ENCODE data around the gene L3MBTL4. TPM values are rescaled to one million over a fixed set of nuclear protein-coding genes. Genes with fewer than 3 reads are reported as not detected.

The L3MBTL4 gene
- total RNA-seq, 1 experiment from 2014 or later: not detected

DNA sequence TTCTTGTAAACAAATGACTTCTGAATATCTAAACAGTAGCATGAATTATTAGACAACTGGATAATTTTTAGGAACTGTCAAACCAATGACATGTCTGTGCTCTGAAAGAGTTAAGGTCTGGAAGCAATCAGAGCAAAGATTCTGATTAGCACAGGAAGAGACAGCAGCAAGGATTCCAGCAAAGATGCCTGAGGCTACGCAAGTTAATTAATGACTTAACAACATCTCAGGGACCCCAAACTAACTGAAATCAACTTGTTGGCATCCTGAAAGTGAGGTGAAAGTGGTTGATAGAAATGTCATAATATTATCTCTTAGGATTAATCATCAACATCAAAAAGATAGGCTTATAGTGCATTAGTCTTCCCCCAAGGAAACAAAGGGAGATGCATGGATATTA lies 396.0 kb downstream of the L3MBTL4 start:
- ChIA-PET POLR2A (ENCODE audit: low non-redundant PET) (no interaction called here), CTCF (no interaction called here)
- BruUV-seq (replicated peaks): no TSS peak
- intact Hi-C loops (cut with micrococcal nuclease; ENCODE audit: unreplicated experiment): no loop called here
- no peak overlapping the region for H3K27ac ChIP-seq (ENCODE audit: low read depth, low read length, poor library complexity, severe bottlenecking)
- H3K27me3 ChIP-seq (replicated peaks; ENCODE audit: insufficient read depth, low read depth, low read length, poor library complexity): no peaks in the 10 kb centered on the region
- TF ChIP-seq EZH2 (IDR thresholded peaks at IDR 0.05; ENCODE audit: borderline replicate concordance, low read depth, low read length, poor library complexity, severe bottlenecking) (no peak), CTCF (conservative IDR thresholded peaks at IDR 0.05; ENCODE audit: low read depth, low read length) (no peak)
- no peak for DNase-seq (ENCODE audit: low spot score)
- H3K4me3 ChIP-seq (ENCODE audit: low read depth, low read length, poor library complexity, severe bottlenecking): no peak overlapping the region
- H3K9me3 ChIP-seq (ENCODE audit: low read depth, low read length, poor library complexity, severe bottlenecking): peaks cover 35% of the 10 kb centered on the region
- H3K4me1 ChIP-seq (ENCODE audit: insufficient read depth, low read length, poor library complexity, severe bottlenecking): no peaks in the 10 kb centered on the region
- H3K36me3 ChIP-seq (ENCODE audit: insufficient read depth, low read length, poor library complexity, severe bottlenecking): no peaks in the 10 kb centered on the region

DNA sequence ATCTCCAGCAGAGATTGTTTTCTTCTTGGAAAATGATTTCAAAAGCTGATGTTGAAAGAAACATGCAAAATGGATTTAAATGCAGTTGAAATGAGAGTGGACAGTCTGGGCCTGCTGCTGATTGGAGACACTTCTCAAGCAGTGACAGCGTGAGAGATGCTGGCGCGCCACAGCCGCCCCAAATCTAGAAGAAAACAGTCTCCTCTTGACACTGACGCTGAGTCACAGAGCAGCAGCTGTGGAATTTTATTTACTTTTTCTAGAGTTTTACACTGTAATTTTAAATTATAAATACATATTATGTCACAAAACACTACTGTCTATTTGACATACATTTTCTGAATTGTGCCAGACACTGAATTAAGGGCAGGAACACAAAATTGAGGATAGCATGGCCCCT lies 397.5 kb downstream of the L3MBTL4 start:
- no peaks in the 10 kb centered on the region for H3K4me1 ChIP-seq (ENCODE audit: insufficient read depth, low read length, poor library complexity, severe bottlenecking)
- BruUV-seq (replicated peaks): no TSS peak
- intact Hi-C loops (cut with micrococcal nuclease; ENCODE audit: unreplicated experiment): no loop called here
- TF ChIP-seq EZH2 (IDR thresholded peaks at IDR 0.05; ENCODE audit: borderline replicate concordance, low read depth, low read length, poor library complexity, severe bottlenecking) (no peak), CTCF (conservative IDR thresholded peaks at IDR 0.05; ENCODE audit: low read depth, low read length) (no peak)
- peaks cover 35% of the 10 kb centered on the region for H3K9me3 ChIP-seq (ENCODE audit: low read depth, low read length, poor library complexity, severe bottlenecking)
- no peaks in the 10 kb centered on the region for H3K27me3 ChIP-seq (replicated peaks; ENCODE audit: insufficient read depth, low read depth, low read length, poor library complexity)
- no peak overlapping the region for H3K27ac ChIP-seq (ENCODE audit: low read depth, low read length, poor library complexity, severe bottlenecking)
- POLR2A ChIA-PET (ENCODE audit: low non-redundant PET): no interaction called here
- CTCF ChIA-PET: no interaction called here
- no peak overlapping the region for H3K4me3 ChIP-seq (ENCODE audit: low read depth, low read length, poor library complexity, severe bottlenecking)
- DNase-seq (ENCODE audit: low spot score): no peak
- no peaks in the 10 kb centered on the region for H3K36me3 ChIP-seq (ENCODE audit: insufficient read depth, low read length, poor library complexity, severe bottlenecking)

- Histone ChIP-seq H3K36me3 (ENCODE audit: insufficient read depth, low read length, poor library complexity, severe bottlenecking) (no peaks in the 10 kb centered on the region), H3K27me3 (replicated peaks; ENCODE audit: insufficient read depth, low read depth, low read length, poor library complexity) (no peaks in the 10 kb centered on the region), H3K4me3 (ENCODE audit: low read depth, low read length, poor library complexity, severe bottlenecking) (no peak overlapping the region), H3K9me3 (ENCODE audit: low read depth, low read length, poor library complexity, severe bottlenecking) (peaks cover 33% of the 10 kb centered on the region), H3K4me1 (ENCODE audit: insufficient read depth, low read length, poor library complexity, severe bottlenecking) (no peaks in the 10 kb centered on the region), H3K27ac (ENCODE audit: low read depth, low read length, poor library complexity, severe bottlenecking) (no peak overlapping the region)
- ChIA-PET POLR2A (ENCODE audit: low non-redundant PET) (no interaction called here), CTCF (no interaction called here)
- no peak for TF ChIP-seq CTCF (conservative IDR thresholded peaks at IDR 0.05; ENCODE audit: low read depth, low read length)
- TF ChIP-seq EZH2 (IDR thresholded peaks at IDR 0.05; ENCODE audit: borderline replicate concordance, low read depth, low read length, poor library complexity, severe bottlenecking): no peak
- BruUV-seq (replicated peaks): no TSS peak
- intact Hi-C loops (cut with micrococcal nuclease; ENCODE audit: unreplicated experiment): no loop called here
- DNase-seq (ENCODE audit: low spot score): no peak
Observed at GRCh38 chr18:6015364-6015763, 399.3 kb downstream of the L3MBTL4 start.
